ENCODE data around the gene PIK3CA. TPM values are rescaled to one million over a fixed set of nuclear protein-coding genes. Genes with fewer than 3 reads are reported as not detected.
A peak's percentile ranks its signal among the peaks of the same experiment; 100 is the strongest.

The PIK3CA gene
- total and polyA plus RNA-seq, 12 donors: 4.0 to 35.3 (median 22.5) TPM

DNA sequence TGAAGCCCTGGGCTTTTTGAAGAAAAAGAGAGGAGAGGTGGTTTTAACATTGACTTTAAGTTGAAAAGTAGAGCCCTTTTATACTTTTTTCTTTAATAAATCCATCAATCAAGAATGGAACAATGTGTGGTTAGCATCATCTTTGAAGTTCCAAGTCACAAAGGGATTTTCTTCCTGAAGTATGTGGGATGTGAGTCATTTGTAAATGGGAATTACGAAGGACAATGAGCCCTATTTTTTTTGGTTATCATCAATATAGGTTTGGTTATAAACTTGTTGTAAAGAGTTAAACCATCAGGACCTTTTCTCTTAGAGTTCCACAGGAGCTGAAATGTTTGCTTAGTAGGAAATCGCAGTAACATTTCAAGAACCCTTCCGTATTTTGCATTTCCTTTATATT lies 38.3 kb downstream of the PIK3CA start:
- WGBS, 2 donors: 85 to 90% methylated on average over 3 of the region's 3 CpGs
- no peak overlapping the region for H3K27ac ChIP-seq
- intact Hi-C loops (cut with DNase I): no loop called here
- DNase-seq (no peak), ATAC-seq (no peak)
- H3K36me3 ChIP-seq: no peaks in the 10 kb centered on the region
- H3K27me3 ChIP-seq: no peaks in the 10 kb centered on the region
- H3K4me3 ChIP-seq: no peak overlapping the region
- TF ChIP-seq, protein P1, sequence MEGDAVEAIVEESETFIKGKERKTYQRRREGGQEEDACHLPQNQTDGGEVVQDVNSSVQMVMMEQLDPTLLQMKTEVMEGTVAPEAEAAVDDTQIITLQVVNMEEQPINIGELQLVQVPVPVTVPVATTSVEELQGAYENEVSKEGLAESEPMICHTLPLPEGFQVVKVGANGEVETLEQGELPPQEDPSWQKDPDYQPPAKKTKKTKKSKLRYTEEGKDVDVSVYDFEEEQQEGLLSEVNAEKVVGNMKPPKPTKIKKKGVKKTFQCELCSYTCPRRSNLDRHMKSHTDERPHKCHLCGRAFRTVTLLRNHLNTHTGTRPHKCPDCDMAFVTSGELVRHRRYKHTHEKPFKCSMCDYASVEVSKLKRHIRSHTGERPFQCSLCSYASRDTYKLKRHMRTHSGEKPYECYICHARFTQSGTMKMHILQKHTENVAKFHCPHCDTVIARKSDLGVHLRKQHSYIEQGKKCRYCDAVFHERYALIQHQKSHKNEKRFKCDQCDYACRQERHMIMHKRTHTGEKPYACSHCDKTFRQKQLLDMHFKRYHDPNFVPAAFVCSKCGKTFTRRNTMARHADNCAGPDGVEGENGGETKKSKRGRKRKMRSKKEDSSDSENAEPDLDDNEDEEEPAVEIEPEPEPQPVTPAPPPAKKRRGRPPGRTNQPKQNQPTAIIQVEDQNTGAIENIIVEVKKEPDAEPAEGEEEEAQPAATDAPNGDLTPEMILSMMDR (IDR thresholded peaks at IDR 0.05): no peak
- H3K4me1 ChIP-seq: peaks cover 14 to 76% (median 59%) of the 10 kb centered on the region in 9 donors
- no peaks in the 10 kb centered on the region for H3K9me3 ChIP-seq

DNA sequence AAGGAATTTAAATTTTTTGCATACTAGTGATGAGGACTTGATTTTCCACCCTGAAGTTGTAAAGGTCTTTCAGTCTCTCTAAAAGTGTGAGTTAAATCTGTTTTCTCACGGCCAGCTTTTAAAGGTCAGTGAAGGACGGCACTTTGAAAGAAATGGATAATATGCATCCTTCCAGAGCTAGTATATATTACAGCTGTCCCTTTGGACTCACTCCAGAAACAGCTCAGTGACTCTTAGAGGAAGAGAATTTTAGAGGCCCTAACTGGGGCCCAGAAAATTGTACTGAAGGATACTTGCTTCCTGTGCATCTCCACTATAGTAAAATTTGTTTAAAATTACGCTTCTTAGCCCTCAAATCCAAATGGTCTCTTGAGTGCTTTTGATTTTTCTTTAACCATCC lies 41.6 kb downstream of the PIK3CA start:
- H3K4me3 ChIP-seq: no peak overlapping the region
- DNase-seq: peak in 1 of 2 donors; percentile 34
- intact Hi-C loops (cut with DNase I): loop anchor here in 2 of 10 donors (5.0 kb wide), 2 partner anchors 37 to 42 kb away; partner anchors contain the start of gene PIK3CA (in 1 of the 2)
- no peaks in the 10 kb centered on the region for H3K27me3 ChIP-seq
- H3K9me3 ChIP-seq: no peaks in the 10 kb centered on the region
- TF ChIP-seq, protein P1 (IDR thresholded peaks at IDR 0.05): no peak
- H3K27ac ChIP-seq: peak overlapping the region in 5 of 10 donors; percentile 8 to 48 (median 19)
- H3K36me3 ChIP-seq: no peaks in the 10 kb centered on the region
- 18 to 20% methylated on average over 3 of the region's 3 CpGs for WGBS, 2 donors
- peaks cover 2 to 74% (median 45%) of the 10 kb centered on the region in 9 donors for H3K4me1 ChIP-seq
- ATAC-seq: peak in 4 of 8 donors; percentile 65 to 74 (median 70)

DNA sequence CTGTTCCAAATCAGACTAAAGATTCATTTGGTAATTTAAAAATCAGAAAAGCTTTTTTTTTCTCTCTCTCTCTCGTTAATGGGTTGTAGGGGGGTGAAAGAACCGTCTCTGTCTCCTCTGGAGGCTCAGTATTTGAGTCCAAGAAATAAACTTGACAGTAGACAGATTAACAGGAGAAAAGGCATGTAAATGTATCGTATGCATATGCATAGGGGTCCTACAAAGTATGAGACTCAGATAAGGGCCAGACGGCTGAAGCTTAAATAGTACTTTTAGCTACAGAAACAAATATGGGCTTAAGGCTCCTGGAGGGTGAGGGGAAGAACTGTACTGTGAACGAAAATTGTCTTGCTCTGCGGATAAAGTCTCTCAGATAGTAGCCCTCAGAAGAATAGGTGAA lies 42.4 kb downstream of the PIK3CA start:
- WGBS, 2 donors: 62 to 63% methylated on average over 6 of the region's 6 CpGs
- no peaks in the 10 kb centered on the region for H3K36me3 ChIP-seq
- DNase-seq: no peak
- no peaks in the 10 kb centered on the region for H3K27me3 ChIP-seq
- no peak for ATAC-seq
- peak overlapping the region in 5 of 10 donors; percentile 11 to 48 (median 19) for H3K27ac ChIP-seq
- peaks cover 2 to 79% (median 51%) of the 10 kb centered on the region in 9 donors for H3K4me1 ChIP-seq
- TF ChIP-seq, protein P1 (IDR thresholded peaks at IDR 0.05): no peak
- H3K4me3 ChIP-seq: no peak overlapping the region
- intact Hi-C loops (cut with DNase I): loop anchor here in 2 of 10 donors (5.0 kb wide), 2 partner anchors 38 to 43 kb away; partner anchors contain the start of gene PIK3CA (in 1 of the 2)
- H3K9me3 ChIP-seq: no peaks in the 10 kb centered on the region

DNA sequence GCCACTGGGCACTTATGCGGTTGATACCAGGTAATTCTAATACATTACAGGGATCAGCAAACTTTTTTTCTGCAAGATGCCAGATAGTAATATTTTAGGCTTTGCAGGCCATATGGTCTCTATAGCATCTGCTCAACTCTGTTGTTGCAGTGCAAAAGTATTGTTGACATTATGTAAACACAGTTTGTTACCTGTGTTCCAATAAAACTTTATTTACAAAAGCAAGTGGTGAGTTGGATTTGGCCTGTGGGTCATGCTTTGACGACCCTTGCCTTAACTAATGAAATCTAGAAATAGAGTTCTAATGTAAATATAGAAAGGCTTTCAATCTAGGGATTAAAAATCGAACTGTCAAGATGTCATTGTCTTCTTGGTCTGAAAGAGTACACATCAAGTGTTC lies 44.4 kb downstream of the PIK3CA start:
- ATAC-seq: no peak
- no peak for DNase-seq
- intact Hi-C loops (cut with DNase I): loop anchor here in 2 of 10 donors (5.0 kb wide), 2 partner anchors 40 to 45 kb away; partner anchors contain the start of gene PIK3CA (in 1 of the 2)
- Histone ChIP-seq H3K9me3 (no peaks in the 10 kb centered on the region), H3K27me3 (no peaks in the 10 kb centered on the region), H3K4me3 (no peak overlapping the region), H3K36me3 (no peaks in the 10 kb centered on the region), H3K27ac (no peak overlapping the region), H3K4me1 (peaks cover 2 to 84% (median 62%) of the 10 kb centered on the region in 9 donors)
- TF ChIP-seq, protein P1 (IDR thresholded peaks at IDR 0.05): no peak
- 89 to 94% methylated on average over 3 of the region's 3 CpGs for WGBS, 2 donors
